ENCODE results near the gene LZTS2.

The LZTS2 gene

DNA sequence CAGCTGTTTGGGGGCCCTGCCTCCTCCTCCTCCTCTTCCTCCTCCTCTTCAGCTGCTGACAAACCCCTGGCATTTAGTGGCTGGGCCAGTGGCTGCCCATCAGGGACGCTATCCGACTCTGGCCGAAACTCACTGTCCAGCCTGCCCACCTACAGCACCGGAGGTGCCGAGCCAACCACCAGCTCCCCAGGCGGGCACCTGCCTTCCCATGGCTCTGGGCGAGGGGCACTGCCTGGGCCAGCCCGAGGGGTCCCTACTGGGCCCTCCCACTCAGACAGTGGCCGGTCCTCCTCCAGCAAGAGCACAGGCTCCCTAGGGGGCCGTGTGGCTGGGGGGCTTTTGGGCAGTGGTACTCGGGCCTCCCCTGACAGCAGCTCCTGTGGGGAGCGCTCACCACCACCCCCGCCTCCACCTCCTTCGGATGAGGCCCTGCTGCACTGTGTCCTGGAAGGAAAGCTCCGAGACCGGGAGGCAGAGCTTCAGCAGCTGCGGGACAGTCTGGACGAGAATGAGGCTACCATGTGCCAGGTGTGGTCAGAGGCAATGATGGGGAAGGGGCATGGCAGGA is 4.1 kb downstream of the LZTS2 start:
- Histone ChIP-seq H3K9ac (ENCODE audit: low read depth, low read length) (no peak overlapping the region), H3K27me3 (ENCODE audit: insufficient read depth, low read length, poor library complexity) (no peaks in the 10 kb centered on the region), H3K4me3 (ENCODE audit: low read depth in 1 of 2, low read length in 2 of 2) (no peak overlapping the region), H2AFZ (ENCODE audit: low read depth, low read length) (no peak overlapping the region), H3K9me3 (ENCODE audit: insufficient read depth, low read length, severe bottlenecking) (no peaks in the 10 kb centered on the region), H3K79me2 (ENCODE audit: insufficient read depth, low read length) (no peaks in the 10 kb centered on the region), H4K20me1 (ENCODE audit: insufficient read depth, low read length) (peaks cover 4% of the 10 kb centered on the region), H3K4me1 (ENCODE audit: insufficient read depth, low read length) (peaks cover 14% of the 10 kb centered on the region), H3K27ac (ENCODE audit: low read length) (no peak overlapping the region), H3K4me2 (ENCODE audit: insufficient read depth, low read length) (no peak overlapping the region), H3K36me3 (ENCODE audit: insufficient read depth, low read length) (peaks cover 13% of the 10 kb centered on the region; the same call in 1 of the 2 replicates)
- DNase-seq (no peak), ATAC-seq (ENCODE audit: insufficient read depth, low read depth) (no peak)
- no peak for TF ChIP-seq EZH2 (IDR thresholded peaks at IDR 0.05; ENCODE audit: borderline replicate concordance, low read depth, low read length, severe bottlenecking)
- TF ChIP-seq, protein P1, sequence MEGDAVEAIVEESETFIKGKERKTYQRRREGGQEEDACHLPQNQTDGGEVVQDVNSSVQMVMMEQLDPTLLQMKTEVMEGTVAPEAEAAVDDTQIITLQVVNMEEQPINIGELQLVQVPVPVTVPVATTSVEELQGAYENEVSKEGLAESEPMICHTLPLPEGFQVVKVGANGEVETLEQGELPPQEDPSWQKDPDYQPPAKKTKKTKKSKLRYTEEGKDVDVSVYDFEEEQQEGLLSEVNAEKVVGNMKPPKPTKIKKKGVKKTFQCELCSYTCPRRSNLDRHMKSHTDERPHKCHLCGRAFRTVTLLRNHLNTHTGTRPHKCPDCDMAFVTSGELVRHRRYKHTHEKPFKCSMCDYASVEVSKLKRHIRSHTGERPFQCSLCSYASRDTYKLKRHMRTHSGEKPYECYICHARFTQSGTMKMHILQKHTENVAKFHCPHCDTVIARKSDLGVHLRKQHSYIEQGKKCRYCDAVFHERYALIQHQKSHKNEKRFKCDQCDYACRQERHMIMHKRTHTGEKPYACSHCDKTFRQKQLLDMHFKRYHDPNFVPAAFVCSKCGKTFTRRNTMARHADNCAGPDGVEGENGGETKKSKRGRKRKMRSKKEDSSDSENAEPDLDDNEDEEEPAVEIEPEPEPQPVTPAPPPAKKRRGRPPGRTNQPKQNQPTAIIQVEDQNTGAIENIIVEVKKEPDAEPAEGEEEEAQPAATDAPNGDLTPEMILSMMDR (IDR thresholded peaks at IDR 0.05; ENCODE audit: borderline replicate concordance, extremely low read depth, low read length, poor library complexity, severe bottlenecking): no peak

DNA sequence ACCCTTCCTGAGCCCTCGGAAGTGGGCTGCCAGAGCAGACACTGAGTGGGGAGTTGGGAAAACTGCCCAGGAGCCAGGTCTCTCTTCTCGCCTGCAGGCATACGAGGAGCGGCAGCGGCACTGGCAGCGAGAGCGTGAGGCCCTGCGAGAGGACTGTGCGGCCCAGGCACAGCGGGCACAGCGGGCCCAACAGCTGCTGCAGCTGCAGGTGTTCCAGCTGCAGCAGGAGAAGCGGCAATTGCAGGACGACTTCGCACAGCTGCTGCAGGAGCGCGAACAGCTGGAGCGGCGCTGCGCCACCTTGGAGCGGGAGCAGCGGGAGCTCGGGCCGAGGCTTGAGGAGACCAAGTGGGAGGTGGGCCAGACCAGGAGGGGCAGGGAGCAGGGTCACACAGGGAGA is 5.8 kb downstream of the LZTS2 start:
- H3K9ac ChIP-seq (ENCODE audit: low read depth, low read length): no peak overlapping the region
- H2AFZ ChIP-seq (ENCODE audit: low read depth, low read length): no peak overlapping the region
- peaks cover 4% of the 10 kb centered on the region; the same call in 1 of the 2 replicates for H4K20me1 ChIP-seq (ENCODE audit: insufficient read depth, low read length)
- DNase-seq (no peak), ATAC-seq (ENCODE audit: insufficient read depth, low read depth) (no peak)
- H3K36me3 ChIP-seq (ENCODE audit: insufficient read depth, low read length): peaks cover 13% of the 10 kb centered on the region; the same call in 1 of the 2 replicates
- no peak overlapping the region for H3K27ac ChIP-seq (ENCODE audit: low read length)
- H3K9me3 ChIP-seq (ENCODE audit: insufficient read depth, low read length, severe bottlenecking): no peaks in the 10 kb centered on the region
- peaks cover under 1% of the 10 kb centered on the region; the same call in 1 of the 2 replicates for H3K4me1 ChIP-seq (ENCODE audit: insufficient read depth, low read length)
- TF ChIP-seq, protein P1 (IDR thresholded peaks at IDR 0.05; ENCODE audit: borderline replicate concordance, extremely low read depth, low read length, poor library complexity, severe bottlenecking): no peak
- TF ChIP-seq EZH2 (IDR thresholded peaks at IDR 0.05; ENCODE audit: borderline replicate concordance, low read depth, low read length, severe bottlenecking): no peak
- no peak overlapping the region for H3K4me3 ChIP-seq (ENCODE audit: low read depth in 1 of 2, low read length in 2 of 2)
- no peak overlapping the region for H3K4me2 ChIP-seq (ENCODE audit: insufficient read depth, low read length)
- H3K27me3 ChIP-seq (ENCODE audit: insufficient read depth, low read length, poor library complexity): no peaks in the 10 kb centered on the region
- H3K79me2 ChIP-seq (ENCODE audit: insufficient read depth, low read length): no peaks in the 10 kb centered on the region

DNA sequence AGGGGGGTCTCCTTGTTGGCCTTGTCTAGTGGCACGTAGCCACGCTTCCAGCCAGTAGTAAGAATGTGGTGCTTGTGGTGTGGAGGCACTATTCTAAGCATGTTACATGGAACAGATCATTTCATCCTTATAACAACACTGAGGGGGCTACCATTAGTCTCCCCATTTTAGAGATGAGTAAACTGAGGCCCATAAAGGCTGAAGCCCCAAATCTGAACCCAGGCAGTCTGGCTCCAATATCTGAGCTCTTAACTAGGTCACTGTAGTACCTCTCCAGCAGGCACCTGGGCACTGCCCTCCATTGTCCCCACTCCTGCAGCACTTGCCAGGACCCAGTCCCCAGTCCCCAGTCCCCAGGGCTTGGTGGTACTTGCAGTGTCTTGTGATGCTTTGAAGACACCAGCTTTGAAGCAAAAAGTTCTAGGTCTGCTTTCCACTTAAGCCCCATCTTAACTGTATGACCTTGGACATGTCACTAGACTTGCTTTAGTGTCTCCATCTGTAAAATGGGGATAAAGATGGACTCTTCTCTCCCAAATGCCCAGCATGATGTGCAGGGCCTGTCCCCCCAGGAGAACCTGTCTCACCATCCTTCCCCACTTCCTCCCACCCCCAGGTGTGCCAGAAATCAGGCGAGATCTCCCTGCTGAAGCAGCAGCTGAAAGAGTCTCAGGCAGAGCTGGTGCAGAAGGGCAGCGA is 6.4 kb downstream of the LZTS2 start:
- Histone ChIP-seq H3K27ac (ENCODE audit: low read length) (no peak overlapping the region), H3K4me1 (ENCODE audit: insufficient read depth, low read length) (no peaks in the 10 kb centered on the region), H2AFZ (ENCODE audit: low read depth, low read length) (no peak overlapping the region), H4K20me1 (ENCODE audit: insufficient read depth, low read length) (peaks cover 4% of the 10 kb centered on the region; the same call in 1 of the 2 replicates), H3K36me3 (ENCODE audit: insufficient read depth, low read length) (peaks cover 13% of the 10 kb centered on the region; the same call in 1 of the 2 replicates), H3K79me2 (ENCODE audit: insufficient read depth, low read length) (no peaks in the 10 kb centered on the region), H3K4me2 (ENCODE audit: insufficient read depth, low read length) (no peak overlapping the region), H3K4me3 (ENCODE audit: low read depth in 1 of 2, low read length in 2 of 2) (no peak overlapping the region), H3K9ac (ENCODE audit: low read depth, low read length) (no peak overlapping the region), H3K9me3 (ENCODE audit: insufficient read depth, low read length, severe bottlenecking) (no peaks in the 10 kb centered on the region), H3K27me3 (ENCODE audit: insufficient read depth, low read length, poor library complexity) (no peaks in the 10 kb centered on the region)
- ATAC-seq (ENCODE audit: insufficient read depth, low read depth) (no peak), DNase-seq (no peak)
- no peak for TF ChIP-seq EZH2 (IDR thresholded peaks at IDR 0.05; ENCODE audit: borderline replicate concordance, low read depth, low read length, severe bottlenecking)
- TF ChIP-seq, protein P1 (IDR thresholded peaks at IDR 0.05; ENCODE audit: borderline replicate concordance, extremely low read depth, low read length, poor library complexity, severe bottlenecking): no peak
